Right kidney (tissue), 1 donor: ENCODE results near the gene SPDYA.
A peak's percentile ranks its signal among the peaks of the same experiment; 100 is the strongest.

Source experiments
- DNase-seq: peaks from one replicate; pipeline ENCODE4 v3.0.0-alpha.2; 2016

Gene SPDYA

GRCh38 chr2:28824870-28825269 is 14.2 kb downstream of the SPDYA start:
- no peak for DNase-seq

DNA sequence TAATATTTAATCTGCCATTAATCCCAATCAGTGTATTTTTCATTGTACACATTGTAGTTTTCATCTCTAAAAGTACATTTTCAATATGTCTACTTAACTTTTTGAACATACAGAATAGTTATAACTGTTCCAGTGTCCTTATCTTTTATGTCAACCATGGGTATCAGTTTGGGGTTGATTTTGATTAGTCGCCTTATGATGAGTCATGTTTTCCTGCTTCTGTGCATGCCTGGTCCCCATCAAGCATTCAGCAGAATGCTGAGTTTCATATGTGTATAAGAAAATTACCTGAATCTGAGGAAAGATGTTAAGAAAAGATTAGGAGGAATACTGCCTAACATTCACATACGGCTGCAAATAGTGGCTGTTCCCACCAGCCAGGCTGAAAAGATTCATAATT is 17.7 kb downstream of the SPDYA start:
- no peak for DNase-seq

GRCh38 chr2:28833740-28834470 is 23.3 kb downstream of the SPDYA start:
- no peak for DNase-seq

- no peak for DNase-seq
Measured at GRCh38 chr2:28835781-28836180, 25.1 kb downstream of the SPDYA start.

GRCh38 chr2:28838971-28839370 is 28.3 kb downstream of the SPDYA start:
- no peak for DNase-seq

DNA sequence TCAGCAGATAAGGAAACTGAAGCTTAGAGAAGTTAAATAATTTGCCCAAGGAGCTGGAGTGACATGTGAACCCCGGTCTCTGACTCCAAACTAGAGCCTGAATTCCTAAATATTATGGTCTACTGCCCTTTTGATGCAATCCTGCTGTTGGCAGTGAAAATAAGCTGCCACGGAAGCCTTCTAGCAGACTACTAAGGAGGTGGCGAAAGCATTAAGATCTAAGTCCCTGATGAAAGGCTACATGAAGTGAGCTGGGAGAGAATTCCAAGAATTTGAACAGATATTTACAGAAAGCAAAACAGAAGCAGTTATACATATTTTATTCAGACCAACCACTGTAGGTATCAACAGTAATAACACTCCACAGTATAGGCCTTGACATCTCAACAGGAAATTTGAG is 31.4 kb downstream of the SPDYA start:
- no peak for DNase-seq

DNA sequence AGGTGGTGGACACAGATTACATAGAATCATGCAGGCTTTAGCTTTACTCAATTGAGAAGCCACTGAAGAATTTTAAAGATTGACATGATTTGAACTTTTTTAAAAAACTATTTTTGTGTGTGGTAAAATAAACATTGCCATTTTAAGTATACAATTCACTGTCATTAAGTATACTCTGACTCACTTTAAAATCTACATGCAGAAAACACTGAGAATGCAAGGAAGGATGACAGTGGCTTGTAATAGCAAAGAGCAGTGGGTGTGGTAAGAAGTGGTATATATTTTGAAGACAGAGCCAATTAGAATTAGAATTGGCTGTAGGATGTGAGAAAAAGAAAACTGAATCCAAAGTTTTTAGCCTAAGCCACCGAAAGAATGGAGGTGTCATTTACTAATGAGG is 44.6 kb downstream of the SPDYA start:
- no peak for DNase-seq

DNA sequence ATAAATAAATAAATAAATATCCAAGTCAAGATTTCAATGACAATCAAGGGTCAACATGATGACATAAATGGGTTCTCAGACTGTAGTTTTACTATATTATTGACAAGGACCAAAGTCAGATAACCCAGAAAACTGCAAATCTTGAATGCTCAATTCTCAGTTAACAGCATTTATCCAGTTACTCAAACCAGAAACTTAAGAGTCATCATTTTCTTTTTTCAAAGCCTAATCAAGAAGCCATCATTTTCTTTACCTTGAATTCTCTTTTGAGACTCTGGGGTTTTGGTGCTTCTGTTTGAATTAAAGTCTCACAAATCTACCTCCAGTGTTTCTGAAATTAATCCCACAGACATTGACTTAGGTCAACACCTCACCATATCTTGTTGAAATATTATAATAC is 45.3 kb downstream of the SPDYA start:
- DNase-seq, result no peak

GRCh38 chr2:28868611-28869010 is 58.0 kb downstream of the SPDYA start:
- DNase-seq, result no peak

- peak; percentile 88 for DNase-seq
Measured at GRCh38 chr2:28869494-28870145, 59.0 kb downstream of the SPDYA start.

DNA sequence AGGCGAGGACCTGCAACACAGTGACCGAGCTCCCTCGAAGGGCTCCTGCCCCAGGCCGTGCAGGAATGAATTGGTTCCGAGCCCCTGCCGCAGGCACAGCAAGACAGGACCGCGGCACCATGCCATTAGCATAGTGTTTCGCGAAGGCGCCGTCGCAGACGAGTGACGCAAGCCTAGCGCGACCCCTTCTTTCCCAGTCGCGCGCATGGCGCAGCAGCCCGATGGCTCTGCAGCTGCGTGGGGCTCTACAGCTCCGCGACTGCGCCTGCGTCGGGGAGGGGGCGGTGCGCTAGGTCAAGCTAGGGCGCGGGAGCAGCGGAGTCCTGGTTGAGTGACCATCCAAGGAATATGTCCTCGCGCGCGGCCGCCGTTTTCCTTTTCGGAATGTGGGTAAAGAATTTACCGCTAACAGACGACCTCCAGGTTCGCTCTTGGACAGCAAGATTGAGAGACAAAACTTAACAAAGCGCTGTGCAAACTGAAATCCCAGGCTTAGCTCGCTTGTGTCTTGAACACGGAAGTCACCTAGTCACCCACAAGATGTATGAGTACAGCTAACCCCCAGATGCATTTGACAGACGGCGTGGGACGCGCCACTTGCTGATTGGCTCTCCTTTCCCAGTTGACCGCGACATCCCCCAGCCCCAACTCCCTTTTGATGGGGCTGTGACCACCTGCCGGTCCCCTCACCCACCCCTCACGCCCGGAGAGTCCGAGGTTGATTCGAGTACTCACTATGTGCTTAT is 59.7 kb downstream of the SPDYA start, which contains the start of gene TRMT61B:
TSS of gene TRMT61B (minus strand) at position 164 of the 746 bp plus-strand sequence. CDS start at position 132, 32 bp downstream.
- peak; percentile 92 for DNase-seq

DNA sequence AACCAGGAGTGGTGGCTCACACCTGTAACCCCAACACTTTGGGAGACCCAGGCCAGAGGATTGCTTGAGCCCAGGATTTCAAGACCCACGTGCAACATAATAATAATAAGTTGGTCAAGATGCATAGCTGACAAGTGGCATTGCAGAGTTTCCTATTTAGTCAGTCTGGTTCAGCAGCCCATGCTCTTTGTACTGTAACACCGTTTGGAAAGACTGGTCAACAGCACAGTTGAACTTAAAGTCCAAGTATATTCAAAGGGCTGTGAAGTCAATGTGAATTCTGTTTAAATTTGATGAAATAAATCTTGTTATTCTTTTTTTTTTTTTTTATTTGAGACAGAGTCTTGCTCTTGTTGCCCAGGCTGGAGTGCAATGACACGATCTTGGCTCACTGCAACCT is 61.0 kb downstream of the SPDYA start:
- no peak for DNase-seq

DNA sequence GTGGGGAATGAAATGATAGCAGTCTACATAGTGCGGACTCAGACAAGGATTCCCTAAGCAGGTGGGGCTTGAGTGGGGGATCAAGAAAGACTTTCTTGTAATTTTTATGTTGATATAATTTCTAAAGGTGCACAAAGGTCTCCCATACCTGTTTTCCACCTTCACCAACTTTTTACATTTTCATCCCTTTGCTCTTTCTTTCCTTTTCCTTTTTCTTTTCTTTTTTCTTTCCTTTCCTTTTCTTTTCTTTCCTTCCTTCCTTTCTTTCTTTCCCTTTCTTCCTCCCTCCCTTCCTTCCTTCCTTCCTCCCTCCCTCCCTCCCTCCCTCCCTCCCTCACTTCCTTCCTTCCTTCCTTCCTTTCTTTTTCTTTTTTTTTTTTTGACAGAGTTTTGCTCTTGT is 69.6 kb downstream of the SPDYA start:
- no peak for DNase-seq

DNA sequence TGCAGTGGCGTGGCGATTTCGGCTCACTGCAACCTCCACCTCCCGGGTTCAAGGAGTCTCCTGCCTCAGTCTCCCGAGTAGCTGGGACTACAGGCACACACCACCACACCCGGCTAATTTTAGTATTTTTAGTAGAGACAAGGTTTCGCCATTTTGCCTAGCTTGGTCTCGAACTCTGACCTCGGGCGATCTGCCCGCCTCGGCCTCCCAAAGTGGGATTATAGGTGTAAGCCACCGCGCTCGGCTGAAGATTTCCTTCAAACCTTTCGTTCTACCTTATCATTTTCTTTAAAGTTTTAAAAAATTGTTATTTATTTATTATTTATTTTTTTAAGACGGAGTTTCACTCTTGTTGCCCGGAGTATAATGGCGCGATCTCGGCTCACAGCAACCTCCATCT is 82.9 kb downstream of the SPDYA start:
- no peak for DNase-seq

GRCh38 chr2:28894470-28895188 is 84.0 kb downstream of the SPDYA start, which contains the start of gene WDR43:
TSS of gene WDR43 (plus strand) at chr2:28894667. CDS start at chr2:28894699, 32 bp downstream.
- DNase-seq, result peak; percentile 89

DNA sequence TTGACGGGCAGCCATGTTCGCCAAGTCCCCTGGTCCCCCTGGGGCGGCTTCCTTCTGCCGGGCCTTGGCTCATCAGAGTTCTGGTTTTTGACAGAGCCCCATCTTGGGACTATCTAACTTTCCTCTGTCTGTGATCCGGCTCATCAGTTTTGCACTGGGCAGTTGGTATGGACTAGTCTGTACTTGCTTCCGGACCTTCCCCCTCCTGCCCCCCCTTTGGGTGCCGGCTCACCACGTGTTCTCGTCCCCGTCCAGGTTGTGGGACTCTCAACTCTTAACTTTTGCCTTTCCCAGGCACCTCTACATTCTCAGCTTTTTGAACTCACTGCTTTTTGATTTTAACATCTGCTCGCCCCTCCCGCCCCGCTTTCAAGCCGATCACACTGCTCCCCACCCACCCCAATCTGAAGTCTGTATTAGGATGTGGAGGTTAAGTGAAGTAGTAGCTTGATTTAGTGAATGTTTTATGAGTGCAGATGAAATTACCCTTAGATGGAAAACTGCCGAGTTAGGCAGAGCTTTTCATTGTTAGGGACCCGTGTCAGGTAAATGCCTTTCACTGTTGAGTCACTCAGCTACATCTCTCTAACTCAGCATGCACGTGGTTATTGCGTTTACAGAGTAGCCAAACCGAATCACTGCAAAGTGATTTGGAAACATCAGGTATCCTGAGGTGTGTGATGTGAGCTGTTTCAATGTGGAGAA is 84.7 kb downstream of the SPDYA start:
- DNase-seq, result no peak

DNA sequence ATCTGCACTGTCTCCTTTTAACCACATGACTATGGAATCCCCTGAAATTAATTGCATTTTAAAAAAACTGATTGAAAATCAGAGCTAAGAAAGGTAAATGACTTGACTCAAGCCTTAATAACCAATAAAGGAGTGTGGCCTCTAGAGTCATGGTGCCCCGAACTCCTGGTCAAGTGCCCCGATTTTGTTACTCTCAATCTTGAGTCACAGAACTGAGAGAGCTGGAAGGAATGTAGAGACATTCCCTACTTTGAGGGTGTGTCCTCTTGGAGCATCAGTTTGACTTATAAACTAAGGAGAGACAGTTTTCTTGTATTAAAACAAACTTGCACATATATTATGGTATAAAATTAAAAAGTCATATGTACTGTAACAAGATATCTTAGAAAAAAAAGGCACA is 86.3 kb downstream of the SPDYA start:
- no peak for DNase-seq

GRCh38 chr2:28898048-28898447 is 87.4 kb downstream of the SPDYA start:
- DNase-seq, result no peak
